ENCODE results near the gene ATP2B3.
A peak's percentile ranks its signal among the peaks of the same experiment; 100 is the strongest.
"Not testable (repeated sequence)": the region's sequence is repeated elsewhere in the genome, so short reads cannot be mapped to it uniquely, and the experiment has no call there.

Gene ATP2B3

DNA sequence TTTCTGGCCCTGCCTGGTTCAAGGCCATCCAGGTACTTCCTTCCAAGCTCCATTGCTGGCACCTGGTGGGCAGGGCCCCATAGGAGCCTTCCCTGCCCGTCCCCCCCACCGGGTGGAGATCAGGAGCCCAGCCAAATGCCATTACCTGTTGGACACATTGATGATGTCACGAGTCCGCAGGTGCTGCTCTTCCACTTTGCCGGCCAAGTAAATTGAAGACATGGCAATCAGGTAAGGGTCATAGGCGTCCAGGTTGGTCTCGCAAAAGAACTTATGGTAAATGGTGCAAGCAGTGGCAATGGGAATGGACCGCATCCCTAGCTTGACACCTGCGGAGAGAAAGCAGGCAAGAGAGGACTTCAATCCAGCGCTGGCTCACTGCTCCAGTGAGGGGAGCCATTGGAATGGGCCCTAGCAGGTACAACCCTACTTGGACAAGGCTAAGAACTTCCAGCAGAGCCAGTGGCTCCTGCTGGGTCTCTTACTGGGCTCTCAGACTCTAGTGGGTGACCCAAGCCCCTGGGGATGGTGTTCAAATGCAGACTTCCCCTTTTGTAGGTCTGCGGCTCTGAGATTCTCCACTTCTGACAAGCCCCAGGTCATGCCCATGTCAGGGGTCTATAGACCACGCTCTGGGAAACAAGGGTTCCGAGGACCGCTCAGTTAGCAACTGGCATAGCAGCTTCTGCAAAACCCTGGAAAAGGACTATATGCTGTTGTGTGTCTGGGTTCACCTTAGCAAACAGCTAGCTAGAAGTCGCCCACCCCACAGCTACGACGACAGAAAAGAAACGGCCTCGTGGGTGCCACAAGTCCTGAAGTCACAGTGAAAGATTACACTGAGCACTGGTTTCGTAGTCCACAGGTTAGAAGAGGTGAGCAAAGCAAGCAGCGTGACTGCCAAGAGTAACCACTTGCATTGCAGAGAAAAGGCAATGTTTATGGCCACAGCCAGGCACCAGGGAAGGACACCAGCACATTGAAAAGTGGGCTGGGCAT lies 78.7 kb downstream of the ATP2B3 start:
- no peak for DNase-seq (ENCODE audit: low read depth)

DNA sequence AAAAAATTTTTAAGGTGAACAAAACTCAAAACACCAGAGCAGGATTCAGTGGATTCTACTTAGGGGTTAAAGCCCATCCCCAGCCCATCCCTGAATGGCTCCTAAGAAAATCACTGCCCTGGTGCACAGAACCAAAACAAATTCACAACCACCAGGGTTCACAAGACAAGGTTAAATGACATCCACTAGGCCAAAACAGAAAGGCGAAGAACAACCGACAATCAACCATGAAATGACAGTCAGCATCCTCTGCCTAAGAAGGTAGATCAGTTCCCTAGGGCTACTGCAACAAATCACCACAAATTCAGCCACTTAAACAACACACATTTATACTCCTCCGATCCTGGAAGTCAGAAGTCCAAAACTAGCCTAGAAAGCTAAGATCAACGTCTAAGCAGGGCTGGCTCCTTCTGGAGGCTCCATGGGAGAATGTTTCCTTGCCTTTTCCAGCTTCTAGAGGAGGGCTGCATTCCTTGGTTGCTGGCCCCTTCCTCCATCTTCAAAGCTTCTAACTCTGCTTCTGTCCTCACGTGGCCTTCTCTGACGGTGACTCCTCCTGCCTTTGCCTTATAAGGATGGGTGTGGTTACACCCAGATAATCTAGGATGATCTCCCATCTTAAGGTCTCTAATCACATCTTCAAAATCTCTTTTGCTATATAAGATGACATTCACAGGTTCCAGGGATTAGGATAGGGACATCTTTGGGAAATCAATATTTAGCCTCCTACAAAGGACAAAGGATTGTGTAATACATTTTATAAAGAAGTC lies 79.7 kb downstream of the ATP2B3 start:
- no peak for DNase-seq (ENCODE audit: low read depth)

DNA sequence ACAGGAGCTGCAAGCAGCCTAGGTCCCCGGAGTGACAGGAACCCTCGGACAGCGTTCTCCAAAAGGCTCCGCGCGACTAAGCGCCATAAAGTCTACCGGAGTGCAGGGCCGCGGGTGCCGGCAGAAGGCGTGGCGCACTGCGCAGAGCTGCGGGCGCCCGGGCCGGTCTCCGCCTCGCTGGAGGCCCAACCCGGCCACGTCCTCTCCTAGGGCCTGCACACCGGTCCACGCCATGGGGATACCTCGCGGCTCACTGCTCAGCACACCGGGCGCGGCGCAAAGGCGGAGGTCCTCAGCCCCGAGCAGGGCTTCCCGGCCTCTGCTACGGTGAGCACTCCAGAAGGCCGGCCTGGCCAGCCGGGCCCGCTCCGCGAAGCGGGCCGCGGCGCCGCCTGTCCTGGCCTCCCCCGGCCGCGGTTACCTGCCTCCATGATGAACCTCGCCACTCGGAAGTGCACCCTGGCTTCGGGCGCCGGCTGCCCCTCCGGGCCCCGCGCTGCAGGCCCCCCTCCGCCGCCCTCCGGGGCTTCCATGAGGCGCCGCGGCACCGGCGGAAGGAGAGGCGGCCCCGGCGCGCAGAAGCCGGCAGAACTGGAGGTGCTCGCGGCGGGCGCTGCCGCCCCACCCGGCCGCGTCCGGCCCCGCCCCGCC lies 81.2 kb downstream of the ATP2B3 start, which contains the start of gene CCNQ:
TSS of gene CCNQ (minus strand) at position 599 of the 651 bp plus-strand sequence. CDS start at position 533, 66 bp downstream.
- peak; percentile 32 for DNase-seq (ENCODE audit: low read depth)

DNA sequence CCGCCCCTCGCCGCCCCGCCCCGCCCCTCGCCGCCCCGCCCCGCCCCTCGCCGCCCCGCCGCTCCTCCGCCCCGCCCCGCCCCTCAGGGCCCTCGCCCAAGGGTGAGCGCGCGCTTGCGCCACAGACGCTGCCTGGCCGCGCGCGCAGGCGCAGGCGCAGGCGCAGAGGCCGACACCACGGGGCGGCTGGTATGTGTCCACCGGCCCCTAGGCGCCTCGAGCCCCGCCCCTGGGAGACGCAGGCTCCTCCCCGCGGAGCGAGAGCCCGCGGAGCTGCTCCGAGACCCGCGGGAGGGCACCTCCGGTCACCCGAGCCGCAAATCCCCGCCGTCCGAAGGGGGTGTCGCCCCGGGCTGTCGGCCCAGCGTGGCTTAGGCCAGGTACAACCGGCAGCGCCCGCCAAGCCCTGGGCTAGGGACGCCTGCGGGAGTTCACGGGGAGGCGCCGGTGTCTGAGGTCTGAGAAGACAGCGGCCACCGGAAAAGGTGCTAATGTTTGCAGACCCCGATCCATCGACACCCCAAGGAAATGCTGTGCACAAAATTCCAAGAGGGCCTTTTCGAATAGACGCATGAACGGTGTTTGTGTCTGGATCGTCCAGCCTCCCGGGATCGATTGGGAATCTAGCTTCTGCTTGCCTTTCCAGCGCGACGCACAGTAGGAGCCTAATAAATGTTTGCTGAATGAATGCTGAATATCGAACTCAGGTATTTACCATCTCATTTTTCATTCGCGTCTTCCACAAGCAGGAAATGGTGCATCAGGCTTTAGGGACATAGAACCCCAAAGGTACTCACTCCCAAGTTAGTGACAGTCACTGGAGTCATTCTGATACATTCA lies 82.0 kb downstream of the ATP2B3 start:
- DNase-seq (ENCODE audit: low read depth): peak; percentile 82

DNA sequence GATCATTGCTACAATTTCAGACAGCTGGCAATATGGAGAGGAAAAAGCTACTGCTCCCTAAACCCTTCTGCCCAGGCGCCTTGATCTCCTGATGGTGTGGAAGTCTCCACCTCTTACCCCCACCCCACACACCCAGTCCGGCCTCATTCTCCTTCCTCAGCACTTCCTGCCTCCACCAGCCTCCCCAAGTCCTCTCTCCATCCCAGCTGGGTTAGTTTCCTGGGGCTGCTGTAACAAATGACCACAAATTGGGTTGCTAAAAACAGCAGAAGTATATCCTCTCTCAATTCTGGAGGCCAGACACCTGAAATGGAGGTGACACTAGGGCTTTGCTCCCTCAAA lies 82.6 kb downstream of the ATP2B3 start:
- no peak for DNase-seq (ENCODE audit: low read depth)

DNA sequence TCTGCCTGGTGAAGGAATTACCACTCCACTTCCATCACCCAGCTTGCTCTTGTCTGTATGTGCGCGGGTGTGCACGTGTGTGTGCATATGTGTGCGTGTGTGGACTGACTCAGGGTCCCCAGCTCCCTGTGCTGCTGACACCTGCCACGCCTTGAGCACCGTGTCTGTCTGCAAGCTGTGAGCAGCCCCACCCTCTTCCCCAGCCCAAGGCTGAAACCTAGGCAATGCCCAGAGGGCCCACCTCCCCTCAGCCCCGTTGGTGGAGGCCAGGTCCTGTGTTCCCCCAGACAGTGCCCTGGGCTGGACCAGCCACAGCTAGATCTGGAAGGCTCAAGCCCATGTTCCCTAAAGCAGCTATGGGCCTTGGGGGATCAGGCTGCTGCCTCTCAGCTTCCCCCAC lies 83.5 kb downstream of the ATP2B3 start:
- DNase-seq (ENCODE audit: low read depth): no peak

DNA sequence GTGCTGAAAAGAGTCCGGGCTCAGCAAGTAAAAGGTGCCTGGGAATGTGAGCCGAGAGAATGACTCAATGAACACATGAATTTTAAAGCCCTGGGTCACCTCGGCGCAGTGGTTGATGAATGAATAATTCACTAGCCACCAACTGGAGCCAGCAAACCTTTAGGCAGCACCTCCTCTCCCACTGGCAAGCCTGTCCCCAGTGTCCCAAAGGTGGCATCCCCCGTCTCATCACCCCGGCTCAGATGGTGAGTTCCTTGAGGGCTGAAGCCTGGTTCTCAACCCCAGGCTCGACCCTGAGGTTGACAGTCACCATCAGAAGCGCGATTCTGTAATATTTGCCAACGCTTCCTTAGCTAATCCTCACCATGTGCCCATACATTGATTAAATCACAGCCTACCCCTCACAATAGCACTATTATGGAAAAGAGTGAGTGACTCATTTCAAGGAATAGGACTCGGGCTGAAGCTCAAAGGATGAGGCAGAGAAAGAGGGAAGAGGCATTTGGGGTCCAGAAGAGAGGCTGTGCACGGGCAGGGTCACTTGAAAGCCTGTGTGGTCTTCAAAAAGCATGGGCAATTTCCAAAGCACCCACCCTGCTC lies 84.2 kb downstream of the ATP2B3 start:
- no peak for DNase-seq (ENCODE audit: low read depth)

DNA sequence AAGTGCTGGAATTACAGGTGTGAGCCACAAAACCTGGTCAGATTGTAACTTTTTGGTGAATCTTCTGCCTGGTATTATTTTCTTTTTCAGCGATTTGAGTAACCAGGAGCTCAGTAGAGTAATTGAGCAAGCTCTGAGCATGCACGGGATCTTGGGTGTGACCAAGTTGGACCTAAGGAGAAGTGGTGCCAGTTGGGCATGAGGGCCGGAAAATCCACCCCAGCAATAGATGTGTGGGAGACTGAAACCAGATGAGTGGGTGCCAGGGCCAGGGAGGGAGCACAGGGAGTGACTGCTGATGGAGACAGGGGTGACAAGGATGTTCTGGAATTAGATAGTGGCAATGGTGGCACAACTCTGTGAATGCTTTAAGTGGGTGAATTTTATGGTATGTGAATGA lies 85.2 kb downstream of the ATP2B3 start:
- DNase-seq (ENCODE audit: low read depth): no peak

DNA sequence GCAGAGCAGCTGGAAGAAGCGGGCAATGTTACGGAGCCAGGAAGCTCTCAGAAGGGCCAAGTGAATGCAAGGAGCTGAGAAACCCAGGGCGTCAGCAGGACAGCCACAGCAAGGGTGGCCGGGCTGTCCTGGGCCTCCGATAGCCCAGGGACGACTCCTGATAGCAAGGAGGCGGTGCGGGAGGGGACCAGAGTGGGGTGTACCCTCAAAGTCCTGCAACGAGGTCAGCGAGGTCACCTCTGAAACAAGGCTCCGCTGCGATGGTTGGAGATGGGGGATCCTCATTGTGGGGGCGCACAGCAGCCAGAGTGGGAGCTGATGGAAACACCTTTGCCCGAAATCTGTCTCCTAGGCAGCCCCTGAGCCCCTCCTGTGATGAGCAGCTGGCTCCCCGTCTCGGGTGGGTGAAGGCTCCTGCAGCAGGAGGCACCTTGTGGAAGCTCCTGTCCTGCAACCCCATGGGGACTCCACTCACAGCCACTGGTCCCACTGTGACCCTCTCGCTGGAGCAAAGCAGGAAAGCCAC lies 85.8 kb downstream of the ATP2B3 start:
- no peak for DNase-seq (ENCODE audit: low read depth)

DNA sequence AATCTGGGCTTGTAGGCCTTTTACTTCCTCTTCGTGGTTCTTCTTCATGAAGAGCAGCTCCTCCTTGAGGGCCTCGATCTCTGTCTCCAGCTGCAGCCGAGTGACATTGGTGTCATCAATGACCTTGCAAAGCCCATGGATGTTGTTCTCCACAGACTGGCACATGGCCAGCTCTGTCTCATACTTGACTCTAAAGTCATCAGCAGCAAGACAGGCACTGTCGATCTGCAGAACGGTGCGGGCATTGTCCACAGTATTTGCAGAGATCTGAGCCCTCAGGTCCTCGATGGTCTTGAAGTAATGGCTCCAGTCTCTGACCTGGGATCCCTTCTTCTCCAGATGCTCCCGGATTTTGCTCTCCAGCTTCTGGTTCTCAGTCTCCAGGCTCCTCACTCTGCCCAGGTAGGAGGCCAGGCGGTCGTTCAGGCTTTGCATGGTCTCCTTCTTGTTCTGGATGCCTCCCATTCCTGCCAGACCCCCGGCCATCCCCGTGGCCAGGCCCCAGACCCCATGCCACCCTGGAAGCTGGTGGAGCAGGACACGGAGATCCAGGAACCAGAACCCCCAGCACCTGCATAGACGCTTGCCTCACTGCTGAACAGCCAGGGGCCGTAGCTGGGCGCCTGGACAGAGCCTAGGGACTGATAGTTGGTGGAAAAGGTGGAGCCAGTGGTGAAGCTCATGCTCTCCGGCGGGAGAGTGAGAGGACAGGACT lies 87.4 kb downstream of the ATP2B3 start:
- not testable (repeated sequence) for DNase-seq (ENCODE audit: low read depth)

DNA sequence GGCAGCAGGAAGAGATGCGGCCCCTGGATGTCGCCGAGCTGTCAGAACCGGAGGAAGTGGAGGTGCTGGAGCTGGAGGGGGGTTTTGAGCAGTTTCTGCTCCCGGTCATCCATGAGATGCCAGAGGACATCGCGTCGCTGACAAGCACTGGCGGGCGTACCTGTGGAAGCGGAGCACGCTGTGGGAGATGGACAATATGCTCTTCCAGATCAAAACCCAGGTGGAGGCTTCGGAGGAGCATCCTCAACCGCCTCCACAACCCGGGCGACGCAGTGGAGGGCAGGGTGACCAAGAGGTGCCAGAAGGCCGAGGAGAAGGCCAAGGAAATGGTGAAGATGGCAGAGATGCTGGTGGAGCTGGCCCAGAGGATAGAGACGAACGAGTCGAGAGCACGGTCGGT lies 89.1 kb downstream of the ATP2B3 start:
- no peak for DNase-seq (ENCODE audit: low read depth)

DNA sequence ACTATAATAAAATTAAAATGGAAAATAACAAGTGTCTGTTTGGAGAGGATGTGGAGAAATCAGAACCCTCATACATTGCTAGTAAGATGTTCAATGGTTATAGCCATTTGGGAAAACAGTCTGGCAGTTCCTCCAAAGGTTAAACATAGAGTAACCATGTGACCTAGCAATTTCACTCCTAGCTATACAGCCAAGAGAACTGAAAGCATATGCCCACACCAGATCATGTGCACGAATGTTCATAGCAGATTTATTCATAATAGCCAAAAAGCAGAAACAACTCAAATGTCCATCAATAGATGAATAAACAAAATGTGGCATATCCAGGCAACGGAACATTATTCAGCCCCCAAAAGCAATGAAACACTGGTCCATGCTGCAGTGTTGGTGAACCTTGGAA lies 90.9 kb downstream of the ATP2B3 start:
- DNase-seq (ENCODE audit: low read depth): no peak

DNA sequence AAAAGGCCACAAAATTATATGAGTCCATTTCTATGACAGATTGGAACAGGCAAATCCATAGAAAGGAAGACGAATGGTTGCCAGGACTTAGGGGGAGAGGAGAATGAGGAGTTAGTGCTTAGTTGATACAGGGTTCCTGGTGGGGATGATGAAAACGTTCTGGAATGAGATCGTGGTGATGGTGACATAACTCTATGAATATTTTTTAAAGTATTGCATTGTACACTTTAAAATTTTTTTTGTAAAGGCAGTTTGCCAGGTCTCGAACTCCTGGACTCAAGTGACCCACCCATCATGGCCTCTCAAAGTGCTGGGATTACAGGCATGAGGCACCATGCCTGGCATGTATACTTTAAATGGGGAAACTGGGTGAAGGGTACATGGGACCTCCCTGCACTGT lies 91.4 kb downstream of the ATP2B3 start:
- DNase-seq (ENCODE audit: low read depth): peak; percentile 27

DNA sequence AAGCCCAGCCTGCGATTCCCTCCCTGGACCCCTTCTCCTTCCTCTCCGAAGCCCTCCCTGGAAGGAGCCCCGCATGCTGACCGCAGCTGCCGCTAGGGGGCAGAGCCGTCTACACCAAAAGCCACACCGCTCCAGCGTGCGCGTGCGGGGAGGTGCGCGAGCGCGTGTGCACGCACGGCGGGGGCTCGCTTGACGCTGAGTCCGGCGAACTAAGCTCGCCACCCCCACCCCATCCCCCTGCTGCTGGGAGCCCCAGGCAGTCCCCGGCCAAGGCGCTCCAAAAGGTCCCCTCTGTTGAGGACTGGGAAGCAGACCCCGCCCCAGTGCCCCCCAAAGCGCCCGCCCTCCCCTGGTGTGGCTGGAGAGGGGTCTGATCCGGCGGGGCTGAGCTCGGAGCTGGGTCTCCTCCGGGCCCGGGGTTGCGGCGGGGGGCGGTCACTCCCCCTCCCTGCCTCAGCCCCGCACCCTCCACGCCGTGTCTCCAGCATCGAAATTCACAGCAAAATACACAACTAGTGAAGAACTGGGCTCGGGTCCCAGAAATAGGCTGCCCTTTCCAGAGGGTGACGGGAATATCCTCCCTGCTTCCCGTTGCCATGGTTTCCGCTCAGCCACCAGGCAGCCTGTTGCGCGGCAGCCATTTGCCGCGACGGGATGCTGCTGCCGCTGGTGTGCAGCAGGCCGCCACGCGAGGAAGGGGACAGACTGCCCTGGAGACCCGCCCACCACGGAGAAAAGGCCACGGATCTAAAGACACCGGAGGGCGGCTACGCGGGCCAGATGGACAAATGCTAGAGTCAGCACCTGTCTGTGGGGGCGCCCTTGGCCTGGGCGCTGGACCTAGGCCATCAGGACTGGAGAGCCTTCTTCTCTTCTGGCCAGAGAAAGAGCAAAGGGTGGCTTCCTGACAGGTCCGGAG lies 92.7 kb downstream of the ATP2B3 start:
- DNase-seq (ENCODE audit: low read depth): peak; percentile 60

DNA sequence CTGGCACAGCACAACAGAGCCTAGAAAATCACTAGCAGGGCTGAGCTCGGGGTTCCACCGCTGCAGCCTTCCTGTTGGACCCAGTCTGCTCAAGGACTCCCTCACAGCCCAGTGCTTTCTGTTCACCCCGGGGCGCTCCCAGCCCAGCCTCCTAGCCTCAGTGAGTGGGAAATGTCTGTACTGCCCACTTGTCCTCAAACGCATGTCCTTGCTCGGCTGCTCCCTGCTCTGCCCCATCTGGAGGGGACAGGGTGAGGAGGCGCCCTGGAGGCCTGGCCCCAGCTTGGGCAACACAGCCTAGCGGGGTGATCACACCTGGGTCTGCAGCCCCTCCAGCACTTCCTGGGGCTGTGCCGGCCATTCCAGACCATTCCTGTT lies 93.4 kb downstream of the ATP2B3 start:
- DNase-seq (ENCODE audit: low read depth): no peak

DNA sequence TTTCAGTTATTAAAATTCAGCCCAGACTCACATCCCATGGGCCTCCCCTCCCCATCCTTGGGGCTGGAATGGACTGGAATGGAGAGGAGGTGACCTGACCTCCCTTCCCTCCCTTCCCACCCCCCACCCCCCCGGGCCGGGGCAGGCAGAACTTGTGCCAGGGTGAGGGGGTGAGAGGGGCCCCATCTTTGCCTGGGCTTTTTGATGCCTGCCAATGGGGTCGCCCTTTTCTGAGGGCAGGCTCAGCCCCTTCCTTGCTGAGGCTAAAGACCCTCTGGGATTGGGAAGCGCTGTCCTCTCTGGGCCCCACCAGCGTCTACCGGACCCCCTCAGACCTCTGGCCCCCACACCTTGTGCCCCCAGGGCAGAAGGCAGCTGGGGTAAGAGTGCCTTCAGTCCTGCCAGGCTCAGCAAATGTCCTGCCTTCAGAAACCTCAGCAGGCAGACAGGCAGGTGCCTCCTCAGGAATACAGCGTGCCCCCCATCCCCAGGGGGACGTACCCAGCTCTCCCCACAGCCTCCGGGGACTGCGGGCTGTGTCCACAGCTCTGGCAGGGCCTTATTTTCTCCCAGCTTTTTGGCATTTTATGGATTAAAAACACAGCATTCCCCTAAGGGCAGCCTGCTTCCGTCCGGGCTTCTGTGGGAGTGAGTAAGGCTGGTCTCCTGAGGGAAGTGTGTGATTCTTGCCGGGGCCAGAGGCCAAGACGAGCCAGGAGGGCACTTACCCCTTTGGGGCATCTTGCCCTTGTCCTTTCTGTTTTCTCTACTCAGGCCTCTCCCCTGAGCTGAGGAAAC lies 94.1 kb downstream of the ATP2B3 start:
- no peak for DNase-seq (ENCODE audit: low read depth)

DNA sequence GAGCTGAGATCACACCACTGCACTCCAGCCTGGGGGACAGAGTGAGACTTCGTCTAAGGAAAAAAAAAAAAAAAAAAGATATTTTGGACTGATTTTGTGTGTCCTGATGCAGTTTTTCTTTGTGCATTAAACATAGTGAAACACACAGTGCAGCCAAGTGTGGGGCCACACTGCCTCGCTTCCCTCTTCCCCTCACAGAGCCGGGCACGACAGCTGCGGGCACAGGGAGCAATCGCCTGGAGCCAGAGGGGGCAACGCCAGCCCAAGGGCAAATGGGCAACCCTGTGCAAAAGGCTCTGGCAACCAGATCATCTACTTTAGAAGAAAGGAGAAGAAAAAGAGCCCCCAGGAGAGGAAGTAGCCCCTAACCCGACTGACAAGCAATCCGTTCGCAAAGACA lies 95.0 kb downstream of the ATP2B3 start:
- DNase-seq (ENCODE audit: low read depth): no peak

DNA sequence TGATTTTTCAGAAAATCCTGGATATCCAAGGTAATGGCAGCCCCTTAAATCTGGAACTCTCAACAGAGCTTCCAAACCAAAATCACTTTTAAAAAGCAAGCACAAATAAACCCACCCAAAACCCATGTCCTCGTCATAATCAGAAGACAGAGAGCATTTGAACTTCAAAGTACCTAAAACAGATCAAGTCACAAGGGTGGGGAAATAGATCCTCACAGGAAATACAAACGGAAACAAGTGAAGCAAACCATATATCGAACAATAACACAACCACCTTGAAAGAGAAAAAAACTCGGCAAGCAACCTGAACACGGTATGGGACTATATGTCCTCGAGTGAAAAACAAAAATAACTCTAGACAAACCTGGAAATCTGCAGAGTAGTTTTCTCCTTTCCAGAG lies 97.4 kb downstream of the ATP2B3 start:
- DNase-seq (ENCODE audit: low read depth): no peak

Measured in iris pigment epithelial cell (primary cell).